IMR-90 (cell line): ENCODE data around the gene DPP6.

Experiments used
- CEBPB ChIP-seq: IDR thresholded peaks from 2 replicates; pipeline ENCODE4 v1.6.1; 2012; ENCODE audit warnings: low read depth, low read length, improper control_type of control experiment
- FOS ChIP-seq: fragments of 150-350 bp; IDR thresholded peaks from 2 replicates; pipeline ENCODE4 v1.6.1; 2016; ENCODE audit warnings: low read depth, low read length
- MXI1 ChIP-seq: IDR thresholded peaks from 2 replicates; pipeline ENCODE4 v1.6.1; 2012; ENCODE audit warnings: low read depth, mild to moderate bottlenecking, low read length, moderate library complexity, borderline replicate concordance
- POLR2A ChIP-seq: IDR thresholded peaks from 2 replicates; pipeline ENCODE4 v1.6.1; 2012; ENCODE audit warnings: mild to moderate bottlenecking, low read depth, low read length
- RAD21 ChIP-seq: IDR thresholded peaks from 2 replicates; pipeline ENCODE4 v1.6.1; 2012; ENCODE audit warnings: low read length, improper control_type of control experiment
- RFX5 ChIP-seq: IDR thresholded peaks from 2 replicates; pipeline ENCODE4 v1.8.0; 2012; ENCODE audit warnings: low read depth, mild to moderate bottlenecking, low read length, moderate library complexity
- SMC3 ChIP-seq: fragments of 150-350 bp; IDR thresholded peaks from 2 replicates; pipeline ENCODE4 v1.6.1; 2016; ENCODE audit warnings: low read depth, mild to moderate bottlenecking, antibody characterized with exemption, low read length, moderate library complexity
- USF2 ChIP-seq: fragments of 150-350 bp; IDR thresholded peaks from 2 replicates; pipeline ENCODE4 v1.6.1; 2017; ENCODE audit warnings: mild to moderate bottlenecking, antibody characterized with exemption, low read length, low read depth
- TF ChIP-seq, protein P1 (sequence below): conservative IDR thresholded peaks from 2 replicates; pipeline ENCODE4 v1.5.1; 2012; ENCODE audit warnings: mild to moderate bottlenecking, low read depth, low read length, improper control_type of control experiment

GRCh38 chr7:154676422-154677073, 624.4 kb downstream of the DPP6 start:
- TF ChIP-seq, protein P1, sequence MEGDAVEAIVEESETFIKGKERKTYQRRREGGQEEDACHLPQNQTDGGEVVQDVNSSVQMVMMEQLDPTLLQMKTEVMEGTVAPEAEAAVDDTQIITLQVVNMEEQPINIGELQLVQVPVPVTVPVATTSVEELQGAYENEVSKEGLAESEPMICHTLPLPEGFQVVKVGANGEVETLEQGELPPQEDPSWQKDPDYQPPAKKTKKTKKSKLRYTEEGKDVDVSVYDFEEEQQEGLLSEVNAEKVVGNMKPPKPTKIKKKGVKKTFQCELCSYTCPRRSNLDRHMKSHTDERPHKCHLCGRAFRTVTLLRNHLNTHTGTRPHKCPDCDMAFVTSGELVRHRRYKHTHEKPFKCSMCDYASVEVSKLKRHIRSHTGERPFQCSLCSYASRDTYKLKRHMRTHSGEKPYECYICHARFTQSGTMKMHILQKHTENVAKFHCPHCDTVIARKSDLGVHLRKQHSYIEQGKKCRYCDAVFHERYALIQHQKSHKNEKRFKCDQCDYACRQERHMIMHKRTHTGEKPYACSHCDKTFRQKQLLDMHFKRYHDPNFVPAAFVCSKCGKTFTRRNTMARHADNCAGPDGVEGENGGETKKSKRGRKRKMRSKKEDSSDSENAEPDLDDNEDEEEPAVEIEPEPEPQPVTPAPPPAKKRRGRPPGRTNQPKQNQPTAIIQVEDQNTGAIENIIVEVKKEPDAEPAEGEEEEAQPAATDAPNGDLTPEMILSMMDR, result no peak
- TF ChIP-seq POLR2A (no peak), CEBPB (no peak), FOS (no peak), USF2 (no peak), SMC3 (no peak), MXI1 (no peak), RAD21 (no peak), RFX5 (no peak)
